ENCODE data around the gene ZBTB7A. TPM values are rescaled to one million over a fixed set of nuclear protein-coding genes. Genes with fewer than 3 reads are reported as not detected.

The ZBTB7A gene
- total RNA-seq, 4 donors from 2014 or later: 64.9 to 97.7 (median 86.7) TPM

GRCh38 chr19:4102339-4103079 is 35.8 kb upstream of the ZBTB7A start:
- H3K4me3 ChIP-seq: no peak overlapping the region
- no peaks in the 10 kb centered on the region for H3K9me3 ChIP-seq
- no peak overlapping the region for H3K27ac ChIP-seq
- peaks cover 4 to 99% (median 15%) of the 10 kb centered on the region in 3 donors for H3K36me3 ChIP-seq
- H3K4me1 ChIP-seq: peaks cover 0 to 3% (median 0%) of the 10 kb centered on the region in 4 donors
- WGBS, 2 donors: 76 to 96% methylated on average over 16 to 32 of the region's 53 CpGs
- H3K27me3 ChIP-seq: no peaks in the 10 kb centered on the region
- TF ChIP-seq POLR2A (IDR thresholded peaks at IDR 0.05) (no peak), EP300 (IDR thresholded peaks at IDR 0.05) (no peak)
- no peak for DNase-seq (ENCODE audit: low spot score in 2 of 2)

- DNase-seq (ENCODE audit: low spot score in 2 of 2): no peak
- TF ChIP-seq EP300 (IDR thresholded peaks at IDR 0.05) (no peak), POLR2A (IDR thresholded peaks at IDR 0.05) (no peak), CTCF (IDR thresholded peaks at IDR 0.05) (no peak)
- H3K27ac ChIP-seq: no peak overlapping the region
- no peaks in the 10 kb centered on the region for H3K27me3 ChIP-seq
- no peak overlapping the region for H3K4me3 ChIP-seq
- peaks cover 4 to 98% (median 15%) of the 10 kb centered on the region in 3 donors for H3K36me3 ChIP-seq
- no peaks in the 10 kb centered on the region for H3K9me3 ChIP-seq
- 91 to 92% methylated on average over 8 to 10 of the region's 10 CpGs for WGBS, 2 donors
- peaks cover 0 to 10% (median 0%) of the 10 kb centered on the region in 4 donors for H3K4me1 ChIP-seq
Measured at GRCh38 chr19:4101496-4101770, 34.7 kb upstream of the ZBTB7A start.

GRCh38 chr19:4100647-4101495 is 34.2 kb upstream of the ZBTB7A start:
- H3K4me3 ChIP-seq: no peak overlapping the region
- no peaks in the 10 kb centered on the region for H3K9me3 ChIP-seq
- no peaks in the 10 kb centered on the region for H3K27me3 ChIP-seq
- H3K27ac ChIP-seq: no peak overlapping the region
- DNase-seq (ENCODE audit: low spot score in 2 of 2): no peak
- H3K4me1 ChIP-seq: peaks cover 0 to 13% (median 0%) of the 10 kb centered on the region in 4 donors
- H3K36me3 ChIP-seq: peaks cover 4 to 95% (median 13%) of the 10 kb centered on the region in 3 donors
- 85% methylated on average over 27 to 32 of the region's 38 CpGs for WGBS, 2 donors
- TF ChIP-seq CTCF (IDR thresholded peaks at IDR 0.05): no peak
- no peak for TF ChIP-seq POLR2A (IDR thresholded peaks at IDR 0.05)
- no peak for TF ChIP-seq EP300 (IDR thresholded peaks at IDR 0.05)

GRCh38 chr19:4099041-4099764 is 32.5 kb upstream of the ZBTB7A start:
- H3K36me3 ChIP-seq: peaks cover 4 to 93% (median 12%) of the 10 kb centered on the region in 3 donors
- no peaks in the 10 kb centered on the region for H3K27me3 ChIP-seq
- no peak overlapping the region for H3K27ac ChIP-seq
- H3K4me1 ChIP-seq: peaks cover 0 to 13% (median 0%) of the 10 kb centered on the region in 4 donors
- DNase-seq (ENCODE audit: low spot score in 2 of 2): no peak
- H3K4me3 ChIP-seq: no peak overlapping the region
- TF ChIP-seq EP300 (IDR thresholded peaks at IDR 0.05): no peak
- TF ChIP-seq CTCF (IDR thresholded peaks at IDR 0.05): no peak
- TF ChIP-seq POLR2A (IDR thresholded peaks at IDR 0.05): no peak
- no peaks in the 10 kb centered on the region for H3K9me3 ChIP-seq
- 90 to 93% methylated on average over 12 to 33 of the region's 38 CpGs for WGBS, 2 donors

- WGBS, 2 donors: 77 to 91% methylated on average over 11 to 18 of the region's 18 CpGs
- H3K27ac ChIP-seq: peak overlapping the region in 1 of 4 donors; percentile 74
- DNase-seq (ENCODE audit: low spot score in 2 of 2): no peak
- H3K4me1 ChIP-seq: peaks cover 0 to 13% (median 0%) of the 10 kb centered on the region in 4 donors
- TF ChIP-seq EP300 (IDR thresholded peaks at IDR 0.05): no peak
- TF ChIP-seq CTCF (IDR thresholded peaks at IDR 0.05): no peak
- TF ChIP-seq POLR2A (IDR thresholded peaks at IDR 0.05): no peak
- H3K36me3 ChIP-seq: peaks cover 4 to 93% (median 12%) of the 10 kb centered on the region in 3 donors
- H3K4me3 ChIP-seq: no peak overlapping the region
- no peaks in the 10 kb centered on the region for H3K27me3 ChIP-seq
- no peaks in the 10 kb centered on the region for H3K9me3 ChIP-seq
Measured at GRCh38 chr19:4098493-4098892, 31.8 kb upstream of the ZBTB7A start.

Measured in tibial nerve (tissue), 4 donors.